ENCODE results near the gene DDX39A. TPM values are rescaled to one million over a fixed set of nuclear protein-coding genes. Genes with fewer than 3 reads are reported as not detected.
A peak's percentile ranks its signal among the peaks of the same experiment; 100 is the strongest.

The DDX39A gene
- total RNA-seq, 1 donor, result 49.2 TPM

DNA sequence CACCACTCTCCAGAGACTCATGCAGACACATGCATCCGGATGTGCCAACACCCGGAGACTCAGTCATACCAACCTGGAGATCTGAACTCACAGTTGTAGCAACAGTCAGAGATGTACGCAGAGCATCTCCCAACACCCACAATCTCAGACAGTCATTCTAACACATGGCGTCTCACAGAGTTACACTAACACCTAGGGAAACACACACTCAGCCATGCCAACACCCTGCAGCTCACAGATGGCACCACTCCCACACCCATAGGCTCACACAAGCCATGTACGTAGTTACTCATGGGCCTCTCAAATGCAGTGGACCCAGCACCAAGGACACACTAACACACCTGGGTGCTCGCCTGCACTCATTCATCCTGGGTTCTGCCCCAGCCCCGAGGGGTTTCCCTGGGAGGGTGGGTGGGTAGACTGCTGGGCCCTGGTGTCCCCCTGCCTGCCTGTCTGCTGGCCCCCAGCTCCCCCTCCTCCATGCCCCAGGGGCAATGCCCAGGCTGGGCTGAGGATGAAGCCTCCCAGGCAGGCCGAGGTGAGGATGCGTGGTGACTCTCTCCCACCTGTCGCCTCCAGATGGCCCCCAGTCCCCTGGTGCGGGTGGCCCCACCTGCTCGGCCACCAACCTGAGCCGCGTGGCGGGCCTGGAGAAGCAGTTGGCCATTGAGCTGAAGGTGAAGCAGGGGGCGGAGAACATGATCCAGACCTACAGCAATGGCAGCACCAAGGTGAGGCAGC lies 23.9 kb upstream of the DDX39A start:
- Histone ChIP-seq H4K20me1 (ENCODE audit: insufficient read depth, low read length) (peaks cover 13% of the 10 kb centered on the region), H3K4me3 (ENCODE audit: insufficient read depth, low read length) (no peak overlapping the region), H3K27ac (ENCODE audit: low read depth, low read length) (no peak overlapping the region), H3K4me2 (ENCODE audit: insufficient read depth, low read length) (no peak overlapping the region), H3K27me3 (ENCODE audit: insufficient read depth, low read length) (no peaks in the 10 kb centered on the region), H3K4me1 (ENCODE audit: insufficient read depth, low read length) (no peaks in the 10 kb centered on the region), H2AFZ (ENCODE audit: low read length) (no peak overlapping the region), H3K36me3 (ENCODE audit: insufficient read depth, low read length) (peaks cover 38% of the 10 kb centered on the region), H3K9me3 (ENCODE audit: low read depth, low read length) (no peaks in the 10 kb centered on the region), H3K79me2 (ENCODE audit: insufficient read depth, low read length) (peaks cover 33% of the 10 kb centered on the region)
- TF ChIP-seq, protein P1, sequence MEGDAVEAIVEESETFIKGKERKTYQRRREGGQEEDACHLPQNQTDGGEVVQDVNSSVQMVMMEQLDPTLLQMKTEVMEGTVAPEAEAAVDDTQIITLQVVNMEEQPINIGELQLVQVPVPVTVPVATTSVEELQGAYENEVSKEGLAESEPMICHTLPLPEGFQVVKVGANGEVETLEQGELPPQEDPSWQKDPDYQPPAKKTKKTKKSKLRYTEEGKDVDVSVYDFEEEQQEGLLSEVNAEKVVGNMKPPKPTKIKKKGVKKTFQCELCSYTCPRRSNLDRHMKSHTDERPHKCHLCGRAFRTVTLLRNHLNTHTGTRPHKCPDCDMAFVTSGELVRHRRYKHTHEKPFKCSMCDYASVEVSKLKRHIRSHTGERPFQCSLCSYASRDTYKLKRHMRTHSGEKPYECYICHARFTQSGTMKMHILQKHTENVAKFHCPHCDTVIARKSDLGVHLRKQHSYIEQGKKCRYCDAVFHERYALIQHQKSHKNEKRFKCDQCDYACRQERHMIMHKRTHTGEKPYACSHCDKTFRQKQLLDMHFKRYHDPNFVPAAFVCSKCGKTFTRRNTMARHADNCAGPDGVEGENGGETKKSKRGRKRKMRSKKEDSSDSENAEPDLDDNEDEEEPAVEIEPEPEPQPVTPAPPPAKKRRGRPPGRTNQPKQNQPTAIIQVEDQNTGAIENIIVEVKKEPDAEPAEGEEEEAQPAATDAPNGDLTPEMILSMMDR (IDR thresholded peaks at IDR 0.05; ENCODE audit: extremely low read depth, low read depth, low read length), result no peak
- DNase-seq (ENCODE audit: insufficient read length, low spot score, missing footprints), result no peak

DNA sequence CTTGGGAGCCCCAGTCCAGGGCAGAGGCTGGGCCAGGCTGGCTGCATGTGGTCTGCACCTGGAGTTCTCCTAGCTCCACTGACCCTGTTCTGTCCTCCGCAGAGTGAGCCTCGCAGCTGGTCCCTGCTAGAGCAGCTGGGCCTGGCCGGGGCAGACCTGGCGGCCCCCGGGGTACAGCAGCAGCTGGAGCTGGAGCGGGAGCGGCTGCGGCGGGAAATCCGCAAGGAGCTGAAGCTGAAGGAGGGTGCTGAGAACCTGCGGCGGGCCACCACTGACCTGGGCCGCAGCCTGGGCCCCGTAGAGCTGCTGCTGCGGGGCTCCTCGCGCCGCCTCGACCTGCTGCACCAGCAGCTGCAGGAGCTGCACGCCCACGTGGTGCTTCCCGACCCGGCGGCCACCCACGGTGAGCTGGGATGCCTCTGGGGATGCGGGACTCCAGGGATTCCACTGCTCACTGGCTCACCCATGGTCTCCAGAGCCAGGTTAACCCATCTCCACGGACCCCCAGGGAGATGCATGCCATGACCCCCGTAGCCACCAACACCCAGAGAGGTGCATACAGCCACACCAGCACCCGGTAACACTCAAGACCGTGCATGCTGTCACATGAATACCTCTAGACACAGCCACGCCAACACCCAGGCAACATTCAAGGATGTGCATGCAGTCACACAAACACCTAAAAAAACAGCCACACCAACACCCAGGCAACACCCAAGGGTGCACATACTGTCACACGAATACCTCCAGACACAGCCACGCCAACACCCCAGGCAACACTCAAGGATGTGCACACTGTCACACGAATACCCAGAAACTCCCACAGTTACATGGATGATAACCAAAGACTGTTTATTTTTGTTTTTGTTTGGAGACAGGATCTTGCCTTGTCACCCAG lies 22.1 kb upstream of the DDX39A start:
- no peaks in the 10 kb centered on the region for H3K27me3 ChIP-seq (ENCODE audit: insufficient read depth, low read length)
- DNase-seq (ENCODE audit: insufficient read length, low spot score, missing footprints), result peak; percentile 71
- no peak overlapping the region for H3K4me2 ChIP-seq (ENCODE audit: insufficient read depth, low read length)
- H3K79me2 ChIP-seq (ENCODE audit: insufficient read depth, low read length), result peaks cover 48% of the 10 kb centered on the region
- peaks cover 27% of the 10 kb centered on the region for H3K36me3 ChIP-seq (ENCODE audit: insufficient read depth, low read length)
- H3K9me3 ChIP-seq (ENCODE audit: low read depth, low read length), result no peaks in the 10 kb centered on the region
- H3K27ac ChIP-seq (ENCODE audit: low read depth, low read length), result no peak overlapping the region
- H3K4me3 ChIP-seq (ENCODE audit: insufficient read depth, low read length), result no peak overlapping the region
- no peak overlapping the region for H2AFZ ChIP-seq (ENCODE audit: low read length)
- TF ChIP-seq, protein P1 (IDR thresholded peaks at IDR 0.05; ENCODE audit: extremely low read depth, low read depth, low read length), result no peak
- H4K20me1 ChIP-seq (ENCODE audit: insufficient read depth, low read length), result peaks cover 19% of the 10 kb centered on the region
- no peaks in the 10 kb centered on the region for H3K4me1 ChIP-seq (ENCODE audit: insufficient read depth, low read length)

DNA sequence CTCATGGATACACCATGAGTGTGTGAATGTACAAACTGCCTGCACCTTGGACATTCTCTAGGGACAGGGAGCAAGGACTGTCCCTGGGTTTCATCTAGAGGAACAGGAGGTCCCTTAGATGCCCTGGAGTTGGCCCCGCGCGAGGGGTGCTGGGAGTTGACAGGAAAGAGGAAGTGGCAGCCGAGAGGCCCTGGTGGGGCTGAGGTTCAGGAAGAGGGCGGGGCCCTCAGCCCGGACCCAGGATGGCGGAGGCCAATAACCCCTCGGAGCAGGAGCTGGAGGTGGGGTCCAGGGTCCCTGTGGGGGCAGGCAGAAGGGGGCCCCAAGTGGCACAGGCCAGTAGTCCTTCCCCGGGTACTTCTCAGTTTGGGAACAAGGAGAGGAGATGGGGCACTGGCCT lies 20.9 kb upstream of the DDX39A start:
- Histone ChIP-seq H3K36me3 (ENCODE audit: insufficient read depth, low read length) (peaks cover 26% of the 10 kb centered on the region), H2AFZ (ENCODE audit: low read length) (no peak overlapping the region), H3K79me2 (ENCODE audit: insufficient read depth, low read length) (peaks cover 54% of the 10 kb centered on the region), H3K4me2 (ENCODE audit: insufficient read depth, low read length) (no peak overlapping the region), H3K27ac (ENCODE audit: low read depth, low read length) (no peak overlapping the region), H3K27me3 (ENCODE audit: insufficient read depth, low read length) (no peaks in the 10 kb centered on the region), H3K4me3 (ENCODE audit: insufficient read depth, low read length) (no peak overlapping the region), H3K9me3 (ENCODE audit: low read depth, low read length) (no peaks in the 10 kb centered on the region), H4K20me1 (ENCODE audit: insufficient read depth, low read length) (peaks cover 25% of the 10 kb centered on the region), H3K4me1 (ENCODE audit: insufficient read depth, low read length) (peaks cover under 1% of the 10 kb centered on the region)
- no peak for DNase-seq (ENCODE audit: insufficient read length, low spot score, missing footprints)
- TF ChIP-seq, protein P1 (IDR thresholded peaks at IDR 0.05; ENCODE audit: extremely low read depth, low read depth, low read length), result no peak

DNA sequence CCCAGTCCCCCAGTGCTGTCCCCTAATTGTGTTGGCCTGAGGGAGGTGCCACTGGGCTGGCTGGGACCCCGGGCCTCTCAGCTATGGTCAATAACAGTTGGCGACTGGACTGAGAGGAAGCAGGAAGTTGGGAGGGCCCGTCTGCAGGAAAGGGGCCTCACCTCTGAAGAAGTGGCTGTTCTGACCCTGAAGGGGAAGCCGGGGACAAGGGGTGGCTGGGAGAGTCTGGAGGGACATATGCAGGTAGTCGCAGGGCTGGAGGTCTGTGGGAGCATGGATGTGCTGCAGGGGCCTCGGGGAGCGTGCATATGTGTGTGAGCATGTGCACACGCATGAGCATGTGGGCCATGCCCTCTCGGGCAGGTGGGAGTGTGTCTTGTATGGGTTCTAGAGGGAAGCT lies 19.9 kb upstream of the DDX39A start:
- Histone ChIP-seq H4K20me1 (ENCODE audit: insufficient read depth, low read length) (peaks cover 24% of the 10 kb centered on the region), H3K4me3 (ENCODE audit: insufficient read depth, low read length) (no peak overlapping the region), H3K9me3 (ENCODE audit: low read depth, low read length) (no peaks in the 10 kb centered on the region), H3K4me2 (ENCODE audit: insufficient read depth, low read length) (no peak overlapping the region), H3K79me2 (ENCODE audit: insufficient read depth, low read length) (peaks cover 65% of the 10 kb centered on the region), H3K36me3 (ENCODE audit: insufficient read depth, low read length) (peaks cover 17% of the 10 kb centered on the region), H2AFZ (ENCODE audit: low read length) (no peak overlapping the region), H3K27me3 (ENCODE audit: insufficient read depth, low read length) (no peaks in the 10 kb centered on the region), H3K4me1 (ENCODE audit: insufficient read depth, low read length) (peaks cover 11% of the 10 kb centered on the region), H3K27ac (ENCODE audit: low read depth, low read length) (no peak overlapping the region)
- no peak for DNase-seq (ENCODE audit: insufficient read length, low spot score, missing footprints)
- TF ChIP-seq, protein P1 (IDR thresholded peaks at IDR 0.05; ENCODE audit: extremely low read depth, low read depth, low read length), result no peak

Data from osteoblast (primary cell).